Measurements from ENCODE around the gene OSBPL8.
A peak's percentile ranks its signal among the peaks of the same experiment; 100 is the strongest.

The OSBPL8 gene

GRCh38 chr12:76478045-76478444, 81.5 kb downstream of the OSBPL8 start:
- DNase-seq: no peak

GRCh38 chr12:76472862-76473261, 86.7 kb downstream of the OSBPL8 start:
- peak in 1 of 56 donors; percentile 7 for DNase-seq

- no peak for DNase-seq
Observed at GRCh38 chr12:76471579-76471978, 88.0 kb downstream of the OSBPL8 start.

- peak in 8 of 56 donors; percentile 3 to 48 (median 19) for DNase-seq
Observed at GRCh38 chr12:76470028-76470939, 89.3 kb downstream of the OSBPL8 start.

GRCh38 chr12:76464631-76465166, 94.9 kb downstream of the OSBPL8 start:
- no peak for DNase-seq

GRCh38 chr12:76462668-76463224, 96.8 kb downstream of the OSBPL8 start:
- DNase-seq: no peak

GRCh38 chr12:76460807-76461206, 98.8 kb downstream of the OSBPL8 start:
- DNase-seq: no peak

- DNase-seq: no peak
Observed at GRCh38 chr12:76457818-76458217, 101.8 kb downstream of the OSBPL8 start.

- no peak for DNase-seq
Observed at GRCh38 chr12:76457010-76457409, 102.6 kb downstream of the OSBPL8 start.

GRCh38 chr12:76455582-76456345, 103.8 kb downstream of the OSBPL8 start:
- peak in 1 of 56 donors; percentile 6 for DNase-seq

- DNase-seq: no peak
Observed at GRCh38 chr12:76451528-76451927, 108.0 kb downstream of the OSBPL8 start.

GRCh38 chr12:76450690-76451089, 108.9 kb downstream of the OSBPL8 start:
- no peak for DNase-seq

- DNase-seq: no peak
Observed at GRCh38 chr12:76449993-76450392, 109.6 kb downstream of the OSBPL8 start.

- no peak for DNase-seq
Observed at GRCh38 chr12:76449583-76449982, 110.0 kb downstream of the OSBPL8 start.

- DNase-seq: no peak
Observed at GRCh38 chr12:76449016-76449415, 110.6 kb downstream of the OSBPL8 start.

- no peak for DNase-seq
Observed at GRCh38 chr12:76446090-76446489, 113.5 kb downstream of the OSBPL8 start.

- DNase-seq: no peak
Observed at GRCh38 chr12:76445462-76445861, 114.1 kb downstream of the OSBPL8 start.

GRCh38 chr12:76444408-76444984, 115.1 kb downstream of the OSBPL8 start:
- no peak for DNase-seq

- no peak for DNase-seq
Observed at GRCh38 chr12:76441016-76441415, 118.6 kb downstream of the OSBPL8 start.

GRCh38 chr12:76432733-76433132, 126.8 kb downstream of the OSBPL8 start:
- no peak for DNase-seq

- no peak for DNase-seq
Observed at GRCh38 chr12:76428117-76428516, 131.5 kb downstream of the OSBPL8 start.
